Measurements from ENCODE around the gene PDCD4.

PDCD4 gene

DNA sequence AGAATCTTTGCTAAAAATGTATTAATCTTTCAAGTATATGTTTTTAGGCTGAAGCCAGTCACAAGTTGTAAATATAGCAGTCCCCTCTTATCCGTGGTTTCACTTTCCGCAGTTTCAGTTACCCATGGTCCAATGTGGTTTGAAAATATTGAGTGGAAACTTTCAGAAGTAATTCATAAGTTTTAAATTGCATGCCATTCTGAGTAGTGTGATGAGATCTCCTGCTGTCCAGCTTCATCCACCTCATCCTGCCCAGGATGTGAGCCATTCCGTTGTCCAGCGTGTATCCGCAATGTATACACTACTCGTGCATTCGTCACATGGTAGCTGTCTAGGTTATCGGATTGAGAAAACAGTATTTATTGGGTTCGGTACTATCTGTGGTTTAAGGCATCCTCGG lies 12.2 kb downstream of the PDCD4 start:
- intact Hi-C loops (cut with DNase I; ENCODE audit: low total_unique reads) = no loop called here
- H3K4me3 ChIP-seq = no peak overlapping the region
- H3K9me3 ChIP-seq = no peaks in the 10 kb centered on the region
- no peaks in the 10 kb centered on the region for H3K27me3 ChIP-seq
- peaks cover 0 to 22% (median 2%) of the 10 kb centered on the region in 4 donors for H3K4me1 ChIP-seq
- no peak for DNase-seq
- peaks cover 20 to 53% (median 34%) of the 10 kb centered on the region in 3 donors for H3K36me3 ChIP-seq
- TF ChIP-seq, protein P1, sequence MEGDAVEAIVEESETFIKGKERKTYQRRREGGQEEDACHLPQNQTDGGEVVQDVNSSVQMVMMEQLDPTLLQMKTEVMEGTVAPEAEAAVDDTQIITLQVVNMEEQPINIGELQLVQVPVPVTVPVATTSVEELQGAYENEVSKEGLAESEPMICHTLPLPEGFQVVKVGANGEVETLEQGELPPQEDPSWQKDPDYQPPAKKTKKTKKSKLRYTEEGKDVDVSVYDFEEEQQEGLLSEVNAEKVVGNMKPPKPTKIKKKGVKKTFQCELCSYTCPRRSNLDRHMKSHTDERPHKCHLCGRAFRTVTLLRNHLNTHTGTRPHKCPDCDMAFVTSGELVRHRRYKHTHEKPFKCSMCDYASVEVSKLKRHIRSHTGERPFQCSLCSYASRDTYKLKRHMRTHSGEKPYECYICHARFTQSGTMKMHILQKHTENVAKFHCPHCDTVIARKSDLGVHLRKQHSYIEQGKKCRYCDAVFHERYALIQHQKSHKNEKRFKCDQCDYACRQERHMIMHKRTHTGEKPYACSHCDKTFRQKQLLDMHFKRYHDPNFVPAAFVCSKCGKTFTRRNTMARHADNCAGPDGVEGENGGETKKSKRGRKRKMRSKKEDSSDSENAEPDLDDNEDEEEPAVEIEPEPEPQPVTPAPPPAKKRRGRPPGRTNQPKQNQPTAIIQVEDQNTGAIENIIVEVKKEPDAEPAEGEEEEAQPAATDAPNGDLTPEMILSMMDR (IDR thresholded peaks at IDR 0.05) = no peak
- H3K27ac ChIP-seq = no peak overlapping the region

DNA sequence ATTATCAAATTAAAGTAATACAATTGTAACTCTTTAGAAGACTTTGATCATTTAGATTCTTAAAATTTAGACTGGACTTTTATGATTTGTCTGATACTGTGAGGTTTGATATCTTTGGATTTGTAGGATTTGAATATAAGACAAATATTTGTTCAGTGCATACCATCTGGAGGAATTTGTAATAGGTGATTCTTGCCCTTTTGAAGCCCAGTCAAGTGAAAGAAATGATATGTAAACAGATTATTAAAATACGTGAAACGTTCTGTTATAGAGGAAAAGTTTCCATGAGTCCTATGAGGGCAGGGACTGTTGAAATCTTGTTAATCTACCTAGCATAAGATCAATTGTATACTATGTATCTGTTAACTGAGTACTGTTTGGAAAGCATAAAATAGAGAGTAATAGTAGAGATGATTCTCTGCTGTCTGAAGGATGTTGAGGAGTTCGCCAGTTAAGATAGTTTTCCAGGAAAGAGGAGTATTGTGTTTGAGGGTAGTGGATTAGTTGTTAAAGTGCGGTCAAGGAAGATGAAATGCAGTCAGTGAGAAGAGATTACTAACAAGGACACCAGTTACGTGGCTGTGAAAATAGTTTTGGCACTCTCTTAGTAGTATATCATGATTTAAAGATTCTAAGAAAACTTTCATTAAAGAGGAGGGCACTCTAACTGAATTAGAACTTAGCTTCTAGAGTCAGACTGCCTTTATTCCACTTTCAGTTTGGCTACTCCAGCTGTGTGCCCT lies 14.4 kb downstream of the PDCD4 start:
- no peaks in the 10 kb centered on the region for H3K9me3 ChIP-seq
- no peak overlapping the region for H3K27ac ChIP-seq
- no peak overlapping the region for H3K4me3 ChIP-seq
- H3K27me3 ChIP-seq = no peaks in the 10 kb centered on the region
- intact Hi-C loops (cut with DNase I; ENCODE audit: low total_unique reads) = no loop called here
- H3K36me3 ChIP-seq = peaks cover 20 to 68% (median 43%) of the 10 kb centered on the region in 3 donors
- DNase-seq = no peak
- peaks cover 0 to 12% (median 2%) of the 10 kb centered on the region in 4 donors for H3K4me1 ChIP-seq
- TF ChIP-seq, protein P1 (IDR thresholded peaks at IDR 0.05) = no peak

DNA sequence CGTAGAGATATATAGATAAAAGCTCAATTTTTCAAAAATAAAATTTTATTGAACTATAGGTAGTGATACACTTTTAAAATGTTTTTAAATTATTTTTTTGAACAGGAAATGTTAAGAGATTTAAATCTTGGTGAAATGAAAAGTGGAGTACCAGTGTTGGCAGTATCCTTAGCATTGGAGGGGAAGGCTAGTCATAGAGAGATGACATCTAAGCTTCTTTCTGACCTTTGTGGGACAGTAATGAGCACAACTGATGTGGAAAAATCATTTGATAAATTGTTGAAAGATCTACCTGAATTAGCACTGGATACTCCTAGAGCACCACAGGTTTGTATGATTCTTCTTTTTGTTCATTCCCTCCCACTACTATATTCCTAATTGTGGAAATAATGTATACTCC lies 15.8 kb downstream of the PDCD4 start:
- no peak for DNase-seq
- Histone ChIP-seq H3K27me3 (no peaks in the 10 kb centered on the region), H3K4me3 (no peak overlapping the region), H3K27ac (no peak overlapping the region), H3K4me1 (peaks cover 0 to 5% (median 0%) of the 10 kb centered on the region in 4 donors), H3K9me3 (no peaks in the 10 kb centered on the region), H3K36me3 (peaks cover 20 to 70% (median 45%) of the 10 kb centered on the region in 3 donors)
- intact Hi-C loops (cut with DNase I; ENCODE audit: low total_unique reads) = no loop called here
- TF ChIP-seq, protein P1 (IDR thresholded peaks at IDR 0.05) = no peak

DNA sequence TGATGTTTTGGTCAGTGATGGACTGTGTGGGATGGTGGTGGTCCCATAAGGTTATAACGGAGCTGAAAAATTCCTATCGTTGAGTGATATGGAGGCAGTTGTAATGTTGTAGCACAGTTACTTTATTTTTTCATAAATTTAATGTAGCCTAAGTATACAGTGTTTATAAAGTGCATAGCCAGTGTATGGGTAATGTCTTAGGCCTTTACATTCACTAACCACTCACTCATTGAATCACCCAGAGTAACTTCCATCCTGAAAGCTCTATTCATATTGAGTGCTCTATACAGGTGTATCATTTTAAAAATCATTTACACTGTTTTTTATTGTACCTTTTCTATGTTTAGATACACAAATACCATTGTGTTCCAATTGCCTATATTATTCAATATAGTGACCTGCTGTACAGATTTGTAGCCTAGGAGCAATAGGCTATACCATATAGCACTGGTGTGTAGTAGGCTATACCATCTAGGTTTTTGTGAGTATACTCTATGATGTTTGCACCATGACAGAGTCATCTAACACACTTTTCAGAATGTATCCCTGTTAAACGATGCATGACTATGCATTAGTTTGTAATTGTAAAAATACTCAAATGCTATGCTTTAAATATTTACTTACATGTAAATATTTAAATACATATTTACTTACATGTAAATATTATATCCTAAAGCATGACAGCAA lies 21.0 kb downstream of the PDCD4 start:
- intact Hi-C loops (cut with DNase I; ENCODE audit: low total_unique reads) = loop anchor here (5.0 kb wide), 2 partner anchors 90 to 145 kb away; no protein-coding TSS in a partner anchor
- Histone ChIP-seq H3K27me3 (no peaks in the 10 kb centered on the region), H3K27ac (no peak overlapping the region)

DNA sequence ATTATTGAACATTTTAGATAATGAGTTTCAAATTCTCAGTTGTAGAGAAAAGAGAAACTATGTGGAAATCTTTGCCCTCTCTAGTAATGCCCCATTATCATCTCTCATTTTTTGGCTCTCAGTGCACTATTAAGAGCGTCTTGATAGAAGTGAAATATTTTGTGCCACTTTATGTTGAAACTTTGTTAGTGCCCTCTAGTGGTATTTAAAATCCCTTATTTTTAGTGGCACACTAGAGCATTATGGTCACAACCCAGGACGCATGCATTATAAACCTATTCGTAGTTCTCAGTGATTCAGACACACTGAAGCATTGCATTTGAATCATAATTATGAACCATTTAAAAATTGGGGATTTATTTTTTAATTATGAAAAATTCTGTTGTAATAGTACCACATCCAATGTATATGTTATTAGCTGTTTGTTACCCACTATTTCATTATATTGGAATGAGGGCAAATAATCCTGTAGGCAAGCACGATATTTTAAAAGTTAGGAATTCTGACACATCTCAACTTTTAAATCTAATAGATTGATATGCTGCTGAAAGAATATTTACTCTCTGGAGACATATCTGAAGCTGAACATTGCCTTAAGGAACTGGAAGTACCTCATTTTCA lies 21.9 kb downstream of the PDCD4 start:
- intact Hi-C loops (cut with DNase I; ENCODE audit: low total_unique reads) = loop anchor here (5.0 kb wide), 2 partner anchors 91 to 146 kb away; no protein-coding TSS in a partner anchor
- peaks cover 0 to 4% (median 1%) of the 10 kb centered on the region in 4 donors for H3K4me1 ChIP-seq
- no peak for DNase-seq
- H3K4me3 ChIP-seq = no peak overlapping the region
- no peaks in the 10 kb centered on the region for H3K9me3 ChIP-seq
- H3K27me3 ChIP-seq = no peaks in the 10 kb centered on the region
- TF ChIP-seq, protein P1 (IDR thresholded peaks at IDR 0.05) = peak; percentile 58 to 73
- H3K36me3 ChIP-seq = peaks cover 13 to 65% (median 17%) of the 10 kb centered on the region in 3 donors
- peak overlapping the region in 1 of 2 donors; percentile 18 for H3K27ac ChIP-seq

More for the DNA sequence above, 21.0 kb downstream of the PDCD4 start:
- TF ChIP-seq, protein P1 (IDR thresholded peaks at IDR 0.05) = no peak
- DNase-seq = no peak
- Histone ChIP-seq H3K4me1 (peaks cover 0 to 4% (median 1%) of the 10 kb centered on the region in 4 donors), H3K4me3 (no peak overlapping the region), H3K36me3 (peaks cover 4 to 64% (median 15%) of the 10 kb centered on the region in 3 donors), H3K9me3 (no peaks in the 10 kb centered on the region)
